IPS-18a (cell line): ENCODE results near the gene IL10RB.
A peak's percentile ranks its signal among the peaks of the same experiment; 100 is the strongest.

ENCODE experiments used
- H3K27ac ChIP-seq: one replicate; pipeline ENCODE4 v1.5.1; 2013; ENCODE audit warnings: low read length
- H3K27me3 ChIP-seq: one replicate; pipeline ENCODE4 v1.6.1; 2013; ENCODE audit warnings: mild to moderate bottlenecking, low read length; ENCODE audit not compliant: control insufficient read depth, insufficient read depth
- H3K36me3 ChIP-seq: one replicate; pipeline ENCODE4 v1.6.1; 2013; ENCODE audit warnings: low read depth, low read length; ENCODE audit not compliant: control insufficient read depth
- H3K4me1 ChIP-seq: one replicate; pipeline ENCODE4 v1.6.1; 2013; ENCODE audit warnings: low read depth, low read length; ENCODE audit not compliant: control insufficient read depth
- H3K4me3 ChIP-seq: one replicate; pipeline ENCODE4 v1.5.1; 2013; ENCODE audit warnings: low read length
- H3K9ac ChIP-seq: one replicate; pipeline ENCODE4 v1.6.1; 2013; ENCODE audit warnings: mild to moderate bottlenecking, low read length, moderate library complexity
- H3K9me3 ChIP-seq: one replicate; pipeline ENCODE4 v1.6.1; 2013; ENCODE audit warnings: low read depth, low read length; ENCODE audit not compliant: control insufficient read depth

The IL10RB gene

GRCh38 chr21:33257094-33257803 is 8.9 kb upstream of the IL10RB start:
- no peaks in the 10 kb centered on the region for H3K9me3 ChIP-seq
- peaks cover 22% of the 10 kb centered on the region for H3K36me3 ChIP-seq
- H3K4me1 ChIP-seq: no peaks in the 10 kb centered on the region
- no peak overlapping the region for H3K9ac ChIP-seq
- no peak overlapping the region for H3K4me3 ChIP-seq
- no peak overlapping the region for H3K27ac ChIP-seq
- no peaks in the 10 kb centered on the region for H3K27me3 ChIP-seq

GRCh38 chr21:33258475-33258874 is 7.7 kb upstream of the IL10RB start:
- no peak overlapping the region for H3K4me3 ChIP-seq
- peaks cover 22% of the 10 kb centered on the region for H3K36me3 ChIP-seq
- H3K27ac ChIP-seq: no peak overlapping the region
- H3K9ac ChIP-seq: no peak overlapping the region
- no peaks in the 10 kb centered on the region for H3K27me3 ChIP-seq
- H3K4me1 ChIP-seq: no peaks in the 10 kb centered on the region
- no peaks in the 10 kb centered on the region for H3K9me3 ChIP-seq

GRCh38 chr21:33259428-33259827 is 6.7 kb upstream of the IL10RB start:
- peaks cover 19% of the 10 kb centered on the region for H3K36me3 ChIP-seq
- no peak overlapping the region for H3K4me3 ChIP-seq
- no peaks in the 10 kb centered on the region for H3K9me3 ChIP-seq
- H3K9ac ChIP-seq: no peak overlapping the region
- no peak overlapping the region for H3K27ac ChIP-seq
- no peaks in the 10 kb centered on the region for H3K27me3 ChIP-seq
- no peaks in the 10 kb centered on the region for H3K4me1 ChIP-seq

- Histone ChIP-seq H3K4me3 (no peak overlapping the region), H3K36me3 (peaks cover 14% of the 10 kb centered on the region), H3K27ac (no peak overlapping the region), H3K4me1 (no peaks in the 10 kb centered on the region), H3K9ac (no peak overlapping the region), H3K27me3 (peaks cover 4% of the 10 kb centered on the region), H3K9me3 (no peaks in the 10 kb centered on the region)
These were observed 6.2 kb upstream of the IL10RB start for GRCh38 chr21:33259995-33260394.

GRCh38 chr21:33261635-33262034 is 4.5 kb upstream of the IL10RB start:
- Histone ChIP-seq H3K27ac (no peak overlapping the region), H3K9ac (no peak overlapping the region)

GRCh38 chr21:33262921-33263320 is 3.2 kb upstream of the IL10RB start:
- Histone ChIP-seq H3K27ac (no peak overlapping the region), H3K9me3 (no peaks in the 10 kb centered on the region), H3K27me3 (peaks cover 26% of the 10 kb centered on the region), H3K4me1 (peaks cover 5% of the 10 kb centered on the region), H3K36me3 (peaks cover 10% of the 10 kb centered on the region), H3K4me3 (no peak overlapping the region), H3K9ac (no peak overlapping the region)

More at GRCh38 chr21:33261635-33262034, 4.5 kb upstream of the IL10RB start:
- Histone ChIP-seq H3K4me3 (no peak overlapping the region), H3K36me3 (peaks cover 10% of the 10 kb centered on the region), H3K27me3 (peaks cover 13% of the 10 kb centered on the region), H3K4me1 (no peaks in the 10 kb centered on the region), H3K9me3 (no peaks in the 10 kb centered on the region)

GRCh38 chr21:33264561-33264960 is 1.6 kb upstream of the IL10RB start:
- H3K27me3 ChIP-seq: peaks cover 27% of the 10 kb centered on the region
- no peak overlapping the region for H3K27ac ChIP-seq
- no peak overlapping the region for H3K9ac ChIP-seq
- peaks cover 5% of the 10 kb centered on the region for H3K4me1 ChIP-seq
- peaks cover 10% of the 10 kb centered on the region for H3K36me3 ChIP-seq
- H3K4me3 ChIP-seq: no peak overlapping the region
- H3K9me3 ChIP-seq: no peaks in the 10 kb centered on the region

- H3K9ac ChIP-seq: no peak overlapping the region
- H3K36me3 ChIP-seq: peaks cover 10% of the 10 kb centered on the region
- H3K27ac ChIP-seq: no peak overlapping the region
- peaks cover 5% of the 10 kb centered on the region for H3K4me1 ChIP-seq
- peak overlapping the region; percentile 63 for H3K4me3 ChIP-seq
- H3K9me3 ChIP-seq: no peaks in the 10 kb centered on the region
- peaks cover 27% of the 10 kb centered on the region for H3K27me3 ChIP-seq
These were observed 510 bp upstream of the IL10RB start for GRCh38 chr21:33265664-33266049.

- Histone ChIP-seq H3K27ac (no peak overlapping the region), H3K27me3 (peaks cover 27% of the 10 kb centered on the region), H3K4me1 (peaks cover 5% of the 10 kb centered on the region), H3K9ac (peak overlapping the region; percentile 28), H3K36me3 (peaks cover 10% of the 10 kb centered on the region), H3K4me3 (peak overlapping the region; percentile 63), H3K9me3 (no peaks in the 10 kb centered on the region)
These were observed 595 bp downstream of the IL10RB start for GRCh38 chr21:33266789-33267135.

- Histone ChIP-seq H3K36me3 (peaks cover 10% of the 10 kb centered on the region), H3K9ac (no peak overlapping the region), H3K4me3 (no peak overlapping the region), H3K27ac (no peak overlapping the region), H3K9me3 (no peaks in the 10 kb centered on the region), H3K27me3 (peaks cover 27% of the 10 kb centered on the region), H3K4me1 (peaks cover 5% of the 10 kb centered on the region)
These were observed 1.1 kb downstream of the IL10RB start for GRCh38 chr21:33267250-33267649.

- Histone ChIP-seq H3K27ac (no peak overlapping the region), H3K9me3 (no peaks in the 10 kb centered on the region), H3K4me3 (no peak overlapping the region), H3K9ac (no peak overlapping the region), H3K36me3 (peaks cover 2% of the 10 kb centered on the region), H3K4me1 (peaks cover 5% of the 10 kb centered on the region), H3K27me3 (peaks cover 27% of the 10 kb centered on the region)
These were observed 2.2 kb downstream of the IL10RB start for GRCh38 chr21:33268393-33268736.

- no peak overlapping the region for H3K4me3 ChIP-seq
- no peaks in the 10 kb centered on the region for H3K9me3 ChIP-seq
- H3K27me3 ChIP-seq: peaks cover 27% of the 10 kb centered on the region
- no peak overlapping the region for H3K27ac ChIP-seq
- no peak overlapping the region for H3K9ac ChIP-seq
- H3K36me3 ChIP-seq: no peaks in the 10 kb centered on the region
- peaks cover 5% of the 10 kb centered on the region for H3K4me1 ChIP-seq
These were observed 2.7 kb downstream of the IL10RB start for GRCh38 chr21:33268737-33269441.
